Gastrocnemius medialis (tissue), 4 donors: Measurements from ENCODE around the gene TNFRSF1B.

Experiments used
- CTCF ChIP-seq, 5 experiments: fragments of 450-650 bp in 3 of 5; fragments of 200-600 bp in 2 of 5; sonication (generic) in 2 of 5; IDR thresholded peaks in 4 of 5; conservative IDR thresholded peaks in 1 of 5; 1 replicate in 4 of 5; 2 replicates in 1 of 5; pipeline ENCODE4 v1.5.1; 2016 to 2019; ENCODE audit warnings: antibody characterized with exemption in 5 of 5, mild to moderate bottlenecking in 3 of 5, moderate library complexity in 3 of 5
- POLR2A ChIP-seq, 2 donors: fragments of 450-650 bp; IDR thresholded peaks; one replicate each; pipeline ENCODE4 v1.6.1; 2017; ENCODE audit warnings: antibody characterized with exemption in 2 of 2, mild to moderate bottlenecking in 2 of 2, moderate library complexity in 2 of 2

DNA sequence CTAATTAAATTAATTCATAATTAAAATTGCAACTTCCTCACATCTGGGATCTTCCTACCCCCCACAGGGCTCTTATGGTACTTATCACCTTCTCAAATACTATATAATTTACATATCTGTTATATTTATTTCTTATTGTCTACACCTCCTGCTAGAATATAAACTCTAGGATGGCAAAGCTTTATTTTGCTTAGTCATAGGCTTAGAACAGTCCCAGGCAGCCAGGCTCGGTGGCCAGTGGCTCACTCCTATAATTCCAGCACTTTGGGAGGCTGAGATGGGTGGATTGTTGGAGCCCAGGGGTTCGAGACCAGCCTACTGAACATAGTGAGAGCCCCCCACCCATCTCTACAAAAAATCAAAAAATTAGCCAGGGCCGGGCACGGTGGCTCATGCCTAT, 53.0 kb downstream of the TNFRSF1B start:
- TF ChIP-seq CTCF (IDR thresholded peaks at IDR 0.05 in 4 of 5, conservative IDR thresholded peaks at IDR 0.05 in 1 of 5) (no peak), POLR2A (IDR thresholded peaks at IDR 0.05) (no peak)
